CD14-positive monocyte (primary cell): Measurements from ENCODE around the gene PKDCC. TPM values are rescaled to one million over a fixed set of nuclear protein-coding genes. Genes with fewer than 3 reads are reported as not detected.
"Not testable (repeated sequence)": the region's sequence is repeated elsewhere in the genome, so short reads cannot be mapped to it uniquely, and the experiment has no call there.

Experiments
- DNase-seq, 3 donors: peaks; one replicate each; pipeline ENCODE4 v3.0.0-alpha.2; 2011 to 2022
- H2AFZ ChIP-seq: 2 replicates; pipeline ENCODE4 v1.6.0; 2012; ENCODE audit warnings: mild to moderate bottlenecking, low read depth, low read length, inconsistent platforms; ENCODE audit not compliant: insufficient read depth, poor library complexity, severe bottlenecking
- H3K27ac ChIP-seq, 2 donors: 1 replicate in 1 of 2; 2 replicates in 1 of 2; pipeline ENCODE4 v1.5.1; 2012 to 2013; ENCODE audit warnings: low read length in 2 of 2, control low read depth in 1 of 2, inconsistent platforms in 1 of 2, low read depth in 1 of 2, mild to moderate bottlenecking in 1 of 2
- H3K27me3 ChIP-seq, 2 donors: one replicate each; pipeline versions ENCODE4 v1.6.0 to v1.6.1; 2011 to 2013; ENCODE audit warnings: low read length in 2 of 2; ENCODE audit not compliant: control insufficient read depth in 2 of 2, insufficient read depth in 2 of 2
- H3K36me3 ChIP-seq, 2 donors: replicated peaks in 1 of 2; 1 replicate in 1 of 2; 2 replicates in 1 of 2; pipeline versions ENCODE4 v1.5.1 to v1.6.1; 2012 to 2013; ENCODE audit warnings: low read length in 2 of 2, control low read depth in 1 of 2, inconsistent platforms in 1 of 2, mild to moderate bottlenecking in 1 of 2; ENCODE audit not compliant: insufficient read depth in 2 of 2, control insufficient read depth in 1 of 2
- H3K4me1 ChIP-seq, 2 donors: 1 replicate in 1 of 2; 2 replicates in 1 of 2; pipeline versions ENCODE4 v1.5.1 to v1.6.1; 2012 to 2013; ENCODE audit warnings: low read length in 2 of 2, control low read depth in 1 of 2, inconsistent platforms in 1 of 2, mild to moderate bottlenecking in 1 of 2, moderate library complexity in 1 of 2; ENCODE audit not compliant: insufficient read depth in 2 of 2, control insufficient read depth in 1 of 2
- H3K4me2 ChIP-seq: replicated peaks from 2 replicates; pipeline ENCODE3; 2012; ENCODE audit warnings: low read length, moderate library complexity, mild to moderate bottlenecking; ENCODE audit not compliant: poor library complexity, severe bottlenecking; ENCODE audit errors: extremely low read depth
- H3K4me3 ChIP-seq, 3 experiments: fragments of 200-600 bp in 1 of 3; sonication (generic) in 1 of 3; replicated peaks in 1 of 3; 1 replicate in 2 of 3; 2 replicates in 1 of 3; pipeline ENCODE4 v1.5.1; 2011 to 2013; ENCODE audit warnings: low read length in 3 of 3, mild to moderate bottlenecking in 3 of 3, control low read depth in 2 of 3, low read depth in 2 of 3, inconsistent platforms in 1 of 3, moderate library complexity in 1 of 3
- H3K79me2 ChIP-seq: 2 replicates; pipeline ENCODE4 v1.6.0; 2012; ENCODE audit warnings: mild to moderate bottlenecking, control low read depth, inconsistent platforms, low read length, moderate library complexity; ENCODE audit not compliant: insufficient read depth
- H3K9ac ChIP-seq: 2 replicates; pipeline ENCODE4 v1.6.0; 2017; ENCODE audit warnings: low read length, mild to moderate bottlenecking; ENCODE audit not compliant: insufficient read depth, poor library complexity, severe bottlenecking
- H3K9me3 ChIP-seq, 2 donors: replicated peaks in 1 of 2; 1 replicate in 1 of 2; 2 replicates in 1 of 2; pipeline versions ENCODE4 v1.5.1 to v1.6.1; 2012 to 2013; ENCODE audit warnings: low read length in 2 of 2, control low read depth in 1 of 2; ENCODE audit not compliant: control insufficient read depth in 1 of 2, insufficient read depth in 1 of 2
- H4K20me1 ChIP-seq: 2 replicates; pipeline ENCODE4 v1.6.0; 2012; ENCODE audit warnings: mild to moderate bottlenecking, low read length, control low read depth, moderate library complexity; ENCODE audit not compliant: insufficient read depth
- H3K27ac Mint-ChIP-seq, 7 donors: one replicate each; pipeline ENCODE4 v1.8.0; 2020; ENCODE audit warnings: mild to moderate bottlenecking in 7 of 7, mixed read lengths in 7 of 7, moderate library complexity in 6 of 7, inconsistent platforms in 2 of 7
- H3K27me3 Mint-ChIP-seq, 3 donors: one replicate each; pipeline ENCODE4 v1.8.0; 2021 to 2022; ENCODE audit warnings: low read depth in 3 of 3, mild to moderate bottlenecking in 3 of 3, mixed read lengths in 3 of 3, moderate library complexity in 3 of 3, inconsistent platforms in 1 of 3
- H3K36me3 Mint-ChIP-seq, 2 donors: one replicate each; pipeline ENCODE4 v1.8.0; 2020; ENCODE audit warnings: mixed read lengths in 2 of 2, inconsistent platforms in 1 of 2, mild to moderate bottlenecking in 1 of 2
- H3K4me1 Mint-ChIP-seq: one replicate; pipeline ENCODE4 v1.8.0; 2020; ENCODE audit warnings: mild to moderate bottlenecking, mixed read lengths
- H3K4me3 Mint-ChIP-seq, 2 donors: one replicate each; pipeline ENCODE4 v1.8.0; 2020; ENCODE audit warnings: mild to moderate bottlenecking in 2 of 2, mixed read lengths in 2 of 2, moderate library complexity in 1 of 2
- H3K9me3 Mint-ChIP-seq, 7 donors: one replicate each; pipeline ENCODE4 v1.8.0; 2020 to 2022; ENCODE audit warnings: mixed read lengths in 7 of 7, mild to moderate bottlenecking in 6 of 7, moderate library complexity in 6 of 7, inconsistent platforms in 2 of 7
- CTCF ChIP-seq: fragments of 200-600 bp; IDR thresholded peaks from one replicate; pipeline ENCODE4 v1.8.0; 2022; ENCODE audit warnings: antibody characterized with exemption, mild to moderate bottlenecking
- WGBS: methylation state at CpG from one replicate; pipeline ENCODE4 v1.1.5; 2013; ENCODE audit warnings: missing lambda C conversion rate; ENCODE audit not compliant: insufficient coverage; 5-methylcytosine and 5-hydroxymethylcytosine counted together
- intact Hi-C, 2 donors: fragments of 100-400 bp; cut with micrococcal nuclease; formaldehyde crosslinking; loops; one replicate each; pipeline versions ENCODE4 v1.15.0 to v1.15.1; 2023
- polyA plus RNA-seq, 3 donors: library from polyadenylated mRNA; depleted of rRNA in 1 of 3; unstranded in 2 of 3; stranded (reverse) in 1 of 3; fragments of 300-500 nt in 2 of 3; fragments of >200 nt in 1 of 3; fragmentation: Illumina TruSeq in 2 of 3; gene quantifications; 1 replicate in 2 of 3; 2 replicates in 1 of 3; pipeline ENCODE4 v1.2.3, GENCODE V29; 2012 to 2021

Gene PKDCC
- polyA plus RNA-seq, 3 donors = not detected

DNA sequence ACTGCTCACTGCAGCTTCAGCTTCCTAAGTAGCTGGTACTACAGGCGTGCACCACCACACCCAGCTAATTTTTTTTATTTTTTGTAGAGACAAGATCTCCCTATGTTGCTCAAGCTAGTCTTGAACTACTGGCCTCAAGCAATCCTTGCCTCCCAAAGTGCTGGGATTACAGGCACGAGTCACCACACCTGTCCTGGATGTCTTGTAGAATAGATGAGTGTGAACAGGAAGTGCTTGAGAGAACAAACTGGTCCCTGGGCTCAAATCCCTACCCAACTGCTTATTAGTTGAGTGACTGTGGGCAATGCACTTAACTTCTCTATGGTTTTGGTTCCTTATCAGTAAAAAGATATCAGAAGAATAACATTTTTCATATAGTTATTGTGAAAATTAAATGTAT, 34.2 kb downstream of the PKDCC start:
- H3K27me3 Mint-ChIP-seq = peaks cover 5 to 14% (median 8%) of the 10 kb centered on the region in 3 donors
- H3K9me3 Mint-ChIP-seq = no peaks in the 10 kb centered on the region
- Histone ChIP-seq H3K4me3 (no peak overlapping the region), H4K20me1 (no peaks in the 10 kb centered on the region), H3K79me2 (no peaks in the 10 kb centered on the region), H3K27me3 (no peaks in the 10 kb centered on the region), H3K36me3 (no peaks in the 10 kb centered on the region), H3K4me1 (no peaks in the 10 kb centered on the region), H3K9ac (no peak overlapping the region), H3K27ac (no peak overlapping the region), H3K4me2 (no peak overlapping the region), H2AFZ (no peak overlapping the region), H3K9me3 (no peaks in the 10 kb centered on the region)
- no CpG with 5 or more reads among the region's 2 CpGs for WGBS
- no peak for DNase-seq
- intact Hi-C loops = no loop called here
- TF ChIP-seq CTCF = no peak
- peaks cover 3% of the 10 kb centered on the region for H3K4me1 Mint-ChIP-seq
- no peak overlapping the region for H3K27ac Mint-ChIP-seq
- no peaks in the 10 kb centered on the region for H3K36me3 Mint-ChIP-seq
- H3K4me3 Mint-ChIP-seq = no peak overlapping the region

- Mint-ChIP-seq H3K36me3 (no peaks in the 10 kb centered on the region), H3K4me1 (peaks cover 3% of the 10 kb centered on the region), H3K27ac (no peak overlapping the region), H3K27me3 (peaks cover 5 to 10% (median 6%) of the 10 kb centered on the region in 3 donors), H3K4me3 (no peak overlapping the region), H3K9me3 (no peaks in the 10 kb centered on the region)
- Histone ChIP-seq H3K9me3 (no peaks in the 10 kb centered on the region), H2AFZ (no peak overlapping the region), H3K27me3 (no peaks in the 10 kb centered on the region), H3K79me2 (no peaks in the 10 kb centered on the region), H3K4me3 (no peak overlapping the region), H3K27ac (no peak overlapping the region), H3K4me1 (no peaks in the 10 kb centered on the region), H3K9ac (no peak overlapping the region), H4K20me1 (no peaks in the 10 kb centered on the region), H3K4me2 (no peak overlapping the region), H3K36me3 (no peaks in the 10 kb centered on the region)
- intact Hi-C loops = no loop called here
- no peak for DNase-seq
- 97% methylated on average over 4 of the region's 6 CpGs for WGBS
- no peak for TF ChIP-seq CTCF
These were observed 36.4 kb downstream of the PKDCC start for GRCh38 chr2:42084231-42084671.

DNA sequence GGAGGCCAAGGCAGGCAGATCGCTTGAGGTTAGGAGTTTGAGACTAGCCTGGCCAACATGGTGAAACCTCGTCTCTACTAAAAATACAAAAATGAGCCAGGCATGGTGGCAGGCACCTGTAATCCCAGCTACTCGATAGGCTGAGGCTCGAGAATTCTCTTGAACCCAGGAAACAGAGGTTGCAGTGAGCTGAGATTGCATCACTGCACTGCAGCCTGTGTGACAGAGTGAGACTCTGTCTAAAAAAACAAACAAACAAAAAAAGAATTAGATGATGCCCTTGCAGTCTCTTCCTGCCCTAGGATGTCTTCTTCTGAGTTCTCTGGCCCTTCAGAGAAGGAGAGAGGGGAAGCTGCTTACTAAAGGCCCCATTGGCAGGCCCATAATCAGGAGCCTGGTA, 37.2 kb downstream of the PKDCC start:
- intact Hi-C loops, H3K4me1 ChIP-seq, H2AFZ ChIP-seq, H3K4me3 ChIP-seq, H3K9me3 Mint-ChIP-seq, H4K20me1 ChIP-seq, H3K27ac ChIP-seq, H3K4me2 ChIP-seq, H3K4me3 Mint-ChIP-seq, H3K36me3 ChIP-seq, H3K36me3 Mint-ChIP-seq, H3K9ac ChIP-seq, DNase-seq, H3K27me3 ChIP-seq, H3K79me2 ChIP-seq, H3K4me1 Mint-ChIP-seq, H3K9me3 ChIP-seq: not testable (repeated sequence)
- WGBS = 58% methylated on average over 3 of the region's 4 CpGs
- H3K27me3 Mint-ChIP-seq = peaks cover 0 to 12% (median 7%) of the 10 kb centered on the region in 3 donors
- H3K27ac Mint-ChIP-seq = peak overlapping the region in 1 of 7 donors; percentile 50
